ENCODE measurements around the gene ZNF98.

DNA sequence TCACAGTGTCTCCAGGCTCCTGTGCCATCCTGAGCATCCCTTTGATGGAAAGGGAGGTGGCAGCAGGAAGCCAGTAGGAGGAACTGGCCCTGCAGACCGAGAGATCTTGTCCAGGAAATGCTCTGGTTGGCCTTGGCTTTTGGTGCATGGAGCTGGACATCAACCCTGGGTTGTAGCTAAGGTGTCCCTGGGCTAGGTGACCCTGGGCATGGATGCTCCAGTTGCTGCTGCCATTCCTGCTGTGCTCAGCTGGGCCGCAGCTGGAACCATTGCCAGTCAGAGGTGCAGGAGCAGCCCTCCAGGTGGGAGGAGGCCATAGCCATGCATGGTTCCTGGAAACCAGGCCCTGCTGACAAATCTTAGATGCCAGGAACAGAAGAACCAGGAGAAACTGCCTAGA, 67.5 kb downstream of the ZNF98 start:
- TF ChIP-seq, protein P1, sequence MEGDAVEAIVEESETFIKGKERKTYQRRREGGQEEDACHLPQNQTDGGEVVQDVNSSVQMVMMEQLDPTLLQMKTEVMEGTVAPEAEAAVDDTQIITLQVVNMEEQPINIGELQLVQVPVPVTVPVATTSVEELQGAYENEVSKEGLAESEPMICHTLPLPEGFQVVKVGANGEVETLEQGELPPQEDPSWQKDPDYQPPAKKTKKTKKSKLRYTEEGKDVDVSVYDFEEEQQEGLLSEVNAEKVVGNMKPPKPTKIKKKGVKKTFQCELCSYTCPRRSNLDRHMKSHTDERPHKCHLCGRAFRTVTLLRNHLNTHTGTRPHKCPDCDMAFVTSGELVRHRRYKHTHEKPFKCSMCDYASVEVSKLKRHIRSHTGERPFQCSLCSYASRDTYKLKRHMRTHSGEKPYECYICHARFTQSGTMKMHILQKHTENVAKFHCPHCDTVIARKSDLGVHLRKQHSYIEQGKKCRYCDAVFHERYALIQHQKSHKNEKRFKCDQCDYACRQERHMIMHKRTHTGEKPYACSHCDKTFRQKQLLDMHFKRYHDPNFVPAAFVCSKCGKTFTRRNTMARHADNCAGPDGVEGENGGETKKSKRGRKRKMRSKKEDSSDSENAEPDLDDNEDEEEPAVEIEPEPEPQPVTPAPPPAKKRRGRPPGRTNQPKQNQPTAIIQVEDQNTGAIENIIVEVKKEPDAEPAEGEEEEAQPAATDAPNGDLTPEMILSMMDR (IDR thresholded peaks at IDR 0.05) = no peak
- TF ChIP-seq MAX (CRISPR knock-in tag; IDR thresholded peaks at IDR 0.05) (no peak), ZBTB21 (CRISPR knock-in tag; IDR thresholded peaks at IDR 0.05; ENCODE audit: borderline replicate concordance) (no peak), ETV6 (CRISPR knock-in tag; IDR thresholded peaks at IDR 0.05) (no peak)
